Middle frontal gyrus (tissue), 1 donor: ENCODE data around the gene DMWD.

Source experiments
- DNase-seq: peaks from one replicate; pipeline ENCODE4 v3.0.0-alpha.2; 2015; ENCODE audit warnings: low spot score; ENCODE audit errors: extremely low spot score

DMWD gene

DNA sequence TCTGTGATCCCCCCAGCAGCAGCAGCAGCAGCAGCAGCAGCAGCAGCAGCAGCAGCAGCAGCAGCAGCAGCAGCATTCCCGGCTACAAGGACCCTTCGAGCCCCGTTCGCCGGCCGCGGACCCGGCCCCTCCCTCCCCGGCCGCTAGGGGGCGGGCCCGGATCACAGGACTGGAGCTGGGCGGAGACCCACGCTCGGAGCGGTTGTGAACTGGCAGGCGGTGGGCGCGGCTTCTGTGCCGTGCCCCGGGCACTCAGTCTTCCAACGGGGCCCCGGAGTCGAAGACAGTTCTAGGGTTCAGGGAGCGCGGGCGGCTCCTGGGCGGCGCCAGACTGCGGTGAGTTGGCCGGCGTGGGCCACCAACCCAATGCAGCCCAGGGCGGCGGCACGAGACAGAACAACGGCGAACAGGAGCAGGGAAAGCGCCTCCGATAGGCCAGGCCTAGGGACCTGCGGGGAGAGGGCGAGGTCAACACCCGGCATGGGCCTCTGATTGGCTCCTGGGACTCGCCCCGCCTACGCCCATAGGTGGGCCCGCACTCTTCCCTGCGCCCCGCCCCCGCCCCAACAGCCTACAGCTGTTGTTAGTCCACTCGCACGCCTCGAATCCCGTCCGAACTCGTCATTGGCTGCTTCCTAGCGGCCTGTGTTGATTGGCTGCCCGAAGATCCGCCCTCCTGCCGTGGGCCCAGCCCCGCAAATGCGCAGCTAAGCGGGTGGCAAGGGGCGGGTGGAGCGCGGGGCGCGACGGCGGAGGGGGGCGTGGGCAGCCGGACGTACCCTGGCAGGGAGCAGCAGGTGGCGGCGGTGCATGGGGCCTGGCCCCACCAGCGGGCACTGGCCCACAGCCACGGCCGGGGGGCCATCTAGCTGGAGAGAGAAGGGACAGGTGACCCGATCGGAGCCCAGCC, 22.2 kb downstream of the DMWD start:
- peak; percentile 62 for DNase-seq

DNA sequence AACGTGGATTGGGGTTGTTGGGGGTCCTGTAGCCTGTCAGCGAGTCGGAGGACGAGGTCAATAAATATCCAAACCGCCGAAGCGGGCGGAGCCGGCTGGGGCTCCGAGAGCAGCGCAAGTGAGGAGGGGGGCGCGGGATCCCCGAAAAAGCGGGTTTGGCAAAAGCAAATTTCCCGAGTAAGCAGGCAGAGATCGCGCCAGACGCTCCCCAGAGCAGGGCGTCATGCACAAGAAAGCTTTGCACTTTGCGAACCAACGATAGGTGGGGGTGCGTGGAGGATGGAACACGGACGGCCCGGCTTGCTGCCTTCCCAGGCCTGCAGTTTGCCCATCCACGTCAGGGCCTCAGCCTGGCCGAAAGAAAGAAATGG, 22.8 kb downstream of the DMWD start:
- no peak for DNase-seq

DNA sequence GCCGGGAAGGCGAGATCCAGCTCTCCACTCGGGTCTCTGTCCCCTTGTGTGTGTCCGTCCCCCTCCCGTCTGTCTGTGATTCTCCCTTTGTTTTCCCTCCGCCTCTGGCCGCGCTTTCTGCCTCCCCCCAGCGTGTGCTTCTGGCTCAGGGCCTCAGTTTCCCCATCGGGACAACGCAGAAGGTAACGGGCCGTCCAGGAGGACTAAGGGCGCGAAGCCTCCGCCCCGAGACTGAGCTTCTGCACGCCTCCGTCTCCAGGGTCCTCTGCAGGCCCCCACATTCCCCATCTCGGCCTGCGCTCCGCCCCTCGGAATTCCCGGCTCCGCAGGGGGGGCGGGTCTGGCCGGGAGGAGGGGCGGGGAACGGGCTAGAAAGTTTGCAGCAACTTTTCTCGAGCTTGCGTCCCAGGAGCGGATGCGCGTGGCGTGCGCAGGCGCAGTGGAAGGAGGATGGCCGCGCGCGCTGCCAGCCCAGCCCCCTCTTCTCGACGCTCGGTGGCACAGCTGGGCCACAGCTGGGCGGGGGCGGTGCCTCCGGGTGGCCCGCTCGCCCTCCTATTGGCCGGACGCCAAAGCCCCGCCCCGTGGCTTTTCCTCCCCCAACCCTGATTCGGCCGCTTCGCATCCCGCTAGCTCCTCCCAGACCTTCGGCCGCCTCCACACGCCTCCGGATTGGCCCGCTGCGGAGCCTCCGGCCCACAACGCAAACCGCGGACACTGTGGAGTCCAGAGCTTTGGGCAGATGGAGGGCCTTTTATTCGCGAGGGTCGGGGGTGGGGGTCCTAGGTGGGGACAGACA, 23.5 kb downstream of the DMWD start, which contains the start of gene SIX5:
Gene SIX5, minus strand, starts transcription at position 269 of the 799 bp plus-strand sequence. CDS start 408 bp downstream, outside the sequence.
- DNase-seq = peak; percentile 89

DNA sequence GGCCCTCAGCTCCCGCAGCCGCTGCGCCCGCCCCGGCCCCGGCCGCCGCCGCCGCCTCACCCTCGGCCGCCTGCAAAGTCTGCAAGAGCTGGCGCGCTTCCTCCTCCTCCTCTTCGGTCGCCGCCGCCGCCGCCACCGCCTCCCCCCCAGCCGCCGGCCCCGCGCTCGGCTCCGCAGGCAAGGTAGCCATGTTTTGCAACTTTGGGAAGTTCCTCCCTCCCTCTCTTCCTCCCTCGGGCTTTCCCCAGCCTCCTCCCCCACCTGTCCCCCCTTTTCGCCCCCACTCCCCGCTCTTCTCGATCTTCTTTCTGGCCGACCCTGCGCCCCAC, 24.0 kb downstream of the DMWD start:
- no peak for DNase-seq

DNA sequence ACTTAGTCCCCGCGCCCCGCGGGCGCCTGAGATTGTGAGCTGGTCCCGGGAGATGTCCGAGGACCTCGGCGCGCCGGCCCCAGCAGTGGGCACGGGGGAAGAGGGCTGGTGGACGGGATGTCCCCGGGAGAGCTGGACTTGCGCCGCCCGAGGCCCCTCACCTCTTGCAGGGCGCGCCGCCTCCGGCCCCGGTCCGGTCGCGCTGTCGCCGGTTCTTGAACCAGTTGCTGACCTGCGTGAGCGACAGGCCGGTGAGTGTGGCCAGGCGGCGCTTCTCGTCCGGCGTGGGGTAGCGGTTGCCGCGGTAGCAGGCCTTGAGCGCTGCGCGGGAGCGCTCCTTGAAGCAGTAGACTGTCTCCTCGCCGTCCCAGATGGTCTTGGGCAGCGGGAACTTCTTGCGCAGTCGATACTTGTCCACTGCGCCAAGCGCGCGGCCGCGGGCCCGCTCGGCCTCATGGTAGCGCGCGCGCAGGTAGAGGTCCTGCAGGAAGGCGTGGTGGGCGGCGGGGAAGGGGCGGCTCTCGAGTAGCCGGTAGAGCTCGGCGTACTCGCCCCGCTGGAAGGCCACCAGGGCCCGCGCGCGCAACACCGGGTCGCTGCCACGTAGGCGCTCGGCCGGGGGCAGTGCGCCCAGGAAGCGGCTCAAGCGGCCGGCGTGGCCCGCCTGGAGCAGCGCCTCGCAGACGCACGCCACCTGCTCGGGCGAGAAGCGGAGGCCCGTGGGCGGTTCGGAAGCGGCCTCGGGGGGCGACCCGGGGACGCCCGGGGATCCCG, 24.6 kb downstream of the DMWD start:
- peak; percentile 7 for DNase-seq

DNA sequence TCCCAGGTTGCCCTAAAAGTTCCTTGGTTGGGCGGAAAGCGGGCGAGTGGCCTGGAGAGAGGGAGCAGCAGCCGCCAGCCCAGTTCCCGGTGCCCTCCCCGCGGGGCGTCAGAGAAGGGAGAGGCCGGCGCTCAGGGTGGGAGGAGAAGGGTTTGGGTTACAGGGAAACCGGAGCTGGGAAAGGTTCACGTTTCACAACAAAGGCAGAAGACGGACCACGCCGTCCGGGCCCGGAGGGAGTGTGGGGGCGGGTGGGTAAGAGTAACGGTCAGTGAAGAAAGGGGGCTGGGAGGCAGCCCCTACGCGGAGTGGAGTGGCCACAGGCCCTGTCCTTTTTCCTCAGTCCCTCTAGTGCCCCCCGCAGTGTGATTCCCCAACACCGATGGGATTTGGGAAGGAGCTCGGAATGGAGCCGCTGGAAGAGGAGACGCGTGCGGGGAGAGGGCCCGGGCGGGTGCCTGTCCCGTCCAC, 25.2 kb downstream of the DMWD start:
- no peak for DNase-seq

DNA sequence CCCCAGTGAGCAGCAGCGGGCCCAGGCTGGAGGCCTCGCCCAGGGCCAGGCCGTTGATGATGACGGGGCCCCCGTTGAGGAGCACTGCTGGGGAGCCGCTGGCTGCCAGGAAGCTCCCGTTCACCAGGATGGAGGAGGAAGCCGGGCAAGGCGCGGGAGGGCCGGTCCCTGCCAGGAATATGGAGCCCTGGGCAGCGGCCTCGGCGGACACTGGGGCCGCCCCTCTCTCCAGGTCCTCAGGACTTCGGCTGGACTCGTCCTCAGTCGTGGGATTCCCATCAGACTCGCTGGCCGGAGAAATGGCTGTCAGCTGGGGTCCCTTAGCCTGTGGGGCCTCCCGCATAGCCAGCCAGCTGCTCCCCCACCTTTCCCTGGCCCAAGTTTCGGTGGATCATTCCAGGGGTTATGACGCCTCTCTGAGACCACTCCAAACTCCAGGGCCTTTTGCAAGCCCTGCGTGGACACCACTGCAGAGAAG, 25.7 kb downstream of the DMWD start:
- DNase-seq = no peak

DNA sequence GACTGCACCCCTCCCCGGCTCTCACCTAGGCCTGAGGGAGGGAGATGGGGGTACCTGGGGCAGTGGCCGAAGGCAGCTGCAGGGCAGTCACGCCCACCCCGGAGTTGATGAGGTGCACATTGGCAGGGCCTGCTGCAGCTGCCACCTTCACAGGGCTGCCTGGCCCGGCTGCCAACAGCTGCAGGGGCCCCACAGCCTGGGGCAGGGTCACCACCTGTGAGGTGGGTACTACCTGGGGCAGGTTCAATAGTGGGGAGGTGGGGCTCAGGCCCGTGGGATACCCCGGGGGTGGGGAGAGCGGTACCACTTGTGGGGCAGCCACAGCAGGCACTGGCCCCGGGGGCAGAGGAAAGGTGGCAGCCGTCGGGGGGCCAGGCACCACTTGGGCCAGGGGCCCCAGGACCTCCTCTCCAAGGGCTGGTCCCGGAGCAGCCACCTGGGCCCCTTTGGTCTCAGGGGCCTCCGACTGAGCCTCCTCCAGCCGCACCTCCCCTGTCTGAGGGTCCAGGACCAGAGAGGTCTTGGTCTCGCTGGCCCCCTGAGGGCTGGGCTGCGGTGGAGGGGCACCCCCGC, 26.3 kb downstream of the DMWD start:
- no peak for DNase-seq

DNA sequence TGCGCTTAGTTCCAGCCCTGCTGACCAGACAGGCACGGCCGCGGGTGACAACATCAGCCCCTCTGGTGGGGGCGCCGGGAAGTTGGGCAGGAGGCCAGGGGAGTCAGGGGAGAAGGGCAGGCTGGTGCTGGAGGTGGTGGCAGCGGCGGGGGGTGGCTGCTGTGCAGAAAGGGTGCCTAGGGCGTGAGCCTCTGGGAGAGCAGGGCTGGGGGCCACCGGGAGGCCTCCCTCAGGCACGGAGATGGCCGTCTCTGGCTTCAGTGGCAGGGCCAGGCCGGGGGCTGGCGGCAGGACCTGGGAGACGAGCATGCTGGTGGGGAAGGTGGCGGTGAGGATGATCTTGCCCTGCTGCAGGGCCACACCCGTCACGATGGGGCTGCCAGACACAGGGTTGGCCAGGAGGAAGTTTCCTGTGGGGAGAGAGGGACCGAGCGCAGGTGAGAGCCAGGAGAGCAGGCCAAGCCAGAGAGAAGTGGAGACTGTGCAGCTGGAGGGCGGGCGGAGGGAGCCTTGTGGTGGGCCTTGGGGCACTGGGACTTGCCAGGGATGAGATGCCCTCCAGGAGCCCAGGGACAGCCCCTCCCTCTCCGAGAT, 26.8 kb downstream of the DMWD start:
- no peak for DNase-seq

DNA sequence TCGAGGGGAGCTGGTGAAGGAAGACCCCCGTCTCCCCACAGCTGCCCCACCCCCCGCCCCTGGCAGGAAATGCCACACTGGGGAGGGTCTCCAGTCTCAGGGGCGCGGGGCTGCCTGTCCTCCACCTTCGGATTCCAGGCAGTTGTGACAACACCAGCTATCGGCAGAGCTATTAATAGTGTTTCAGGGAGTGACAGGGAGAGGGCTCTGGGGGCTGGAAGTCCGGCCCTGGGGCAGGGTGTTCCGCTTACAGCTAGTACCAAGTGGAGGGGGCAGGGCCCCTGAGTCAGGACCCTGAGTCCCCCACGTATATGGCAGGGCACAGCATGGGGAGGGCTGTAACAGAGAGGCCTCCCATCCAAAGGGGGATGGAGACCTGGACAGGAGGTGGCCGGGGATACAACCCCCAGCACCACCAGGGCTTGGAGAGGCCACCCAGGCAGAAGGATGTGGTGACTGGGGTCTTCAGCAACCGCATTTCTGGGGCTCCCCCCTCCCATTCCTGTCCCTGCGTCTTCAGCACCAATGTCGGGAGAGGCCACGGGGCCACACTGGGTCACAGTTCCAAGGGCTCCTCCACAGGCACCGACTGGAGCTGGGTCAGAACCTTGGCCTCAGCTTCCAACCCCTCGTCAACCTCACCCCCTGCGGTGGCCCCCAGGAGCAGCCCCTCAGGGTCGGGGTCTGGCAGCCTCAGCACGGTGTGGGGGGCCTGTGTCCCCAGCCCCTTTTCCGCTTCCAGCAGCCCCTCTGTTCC, 27.5 kb downstream of the DMWD start:
- DNase-seq = no peak

DNA sequence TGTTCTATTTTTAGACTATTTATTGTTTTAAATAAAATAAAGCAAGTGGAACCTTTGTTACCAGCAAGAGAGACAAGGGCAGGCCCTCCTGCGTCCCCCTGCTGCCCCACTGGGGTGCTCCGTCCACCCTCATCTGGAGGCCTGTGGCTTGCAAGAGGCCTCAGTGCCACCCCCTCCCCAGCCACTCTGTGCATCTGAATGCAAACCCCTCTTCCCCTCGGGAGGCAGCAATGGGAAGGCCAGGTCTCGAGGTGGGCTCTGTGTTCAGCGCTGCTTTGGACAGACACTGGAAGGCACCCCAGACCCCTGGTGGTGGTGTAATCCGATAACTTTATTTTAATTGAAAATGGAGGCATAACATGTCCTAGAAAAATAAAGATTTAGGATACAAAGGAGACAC, 28.2 kb downstream of the DMWD start:
- DNase-seq = no peak

DNA sequence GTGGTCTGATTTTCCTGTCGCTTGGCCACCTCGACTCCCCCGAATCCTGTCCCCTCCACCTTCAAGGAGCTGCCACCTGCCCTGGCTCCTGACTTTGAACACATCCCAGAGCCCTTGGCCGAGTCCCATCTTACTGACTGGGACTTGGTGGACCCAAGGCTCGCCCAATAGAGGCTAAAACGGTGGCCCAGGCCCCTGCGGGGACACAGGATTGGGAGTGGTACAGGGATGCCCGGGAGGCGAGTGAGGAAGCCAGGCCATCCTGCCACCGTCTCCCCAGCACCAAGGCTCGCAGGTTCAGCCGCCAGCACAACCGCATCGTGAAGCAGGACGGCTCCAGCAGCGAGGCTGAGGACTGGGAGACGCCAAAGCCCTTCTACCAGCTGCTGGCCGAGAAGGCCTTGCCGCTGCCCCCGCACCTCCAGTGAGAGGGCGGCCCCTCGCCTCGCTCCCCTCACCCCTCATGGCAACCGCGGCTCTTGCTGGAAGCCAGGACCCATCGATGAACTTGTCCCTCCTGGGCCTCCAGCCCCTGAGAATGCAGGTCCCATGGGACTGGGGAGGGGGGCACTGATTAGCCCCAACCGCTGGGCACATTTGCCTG, 28.9 kb downstream of the DMWD start:
- no peak for DNase-seq

DNA sequence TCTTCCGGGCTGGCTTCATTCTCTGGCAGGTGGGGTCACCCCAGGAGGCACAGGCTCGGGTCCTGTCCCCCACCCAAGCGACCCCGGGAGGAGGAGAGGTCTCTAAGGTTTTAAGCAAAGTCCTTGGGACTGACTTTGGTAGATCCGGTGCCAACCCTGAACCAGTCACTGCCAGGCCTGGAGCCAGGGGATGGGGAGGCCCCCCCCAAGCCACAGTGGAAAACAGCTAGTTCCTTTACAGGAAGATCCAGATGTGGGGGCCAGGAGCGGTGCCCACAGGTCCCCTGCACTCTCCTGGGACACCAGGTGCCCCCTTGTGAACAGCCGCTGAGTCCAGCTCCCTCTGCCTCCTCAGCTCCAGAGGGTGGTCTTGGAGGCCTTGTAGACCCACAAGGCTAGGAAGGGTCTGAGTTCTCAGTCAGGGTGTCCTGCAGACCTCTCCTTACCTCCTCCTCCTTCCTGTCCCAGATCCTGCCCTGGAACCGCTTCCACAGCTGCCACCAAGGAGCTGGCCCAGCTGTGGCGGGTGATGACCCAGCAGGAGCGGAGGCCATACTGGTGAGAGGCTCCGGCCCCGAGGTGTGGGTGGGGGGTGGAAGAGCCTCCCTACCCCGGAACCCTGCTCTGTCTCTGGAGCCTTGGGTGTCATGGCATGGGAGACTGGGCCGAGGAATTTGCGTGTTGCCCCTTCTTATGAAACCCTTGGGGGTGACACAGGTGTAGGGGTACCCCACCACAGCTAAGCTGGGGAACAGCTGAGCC, 29.6 kb downstream of the DMWD start:
- no peak for DNase-seq

DNA sequence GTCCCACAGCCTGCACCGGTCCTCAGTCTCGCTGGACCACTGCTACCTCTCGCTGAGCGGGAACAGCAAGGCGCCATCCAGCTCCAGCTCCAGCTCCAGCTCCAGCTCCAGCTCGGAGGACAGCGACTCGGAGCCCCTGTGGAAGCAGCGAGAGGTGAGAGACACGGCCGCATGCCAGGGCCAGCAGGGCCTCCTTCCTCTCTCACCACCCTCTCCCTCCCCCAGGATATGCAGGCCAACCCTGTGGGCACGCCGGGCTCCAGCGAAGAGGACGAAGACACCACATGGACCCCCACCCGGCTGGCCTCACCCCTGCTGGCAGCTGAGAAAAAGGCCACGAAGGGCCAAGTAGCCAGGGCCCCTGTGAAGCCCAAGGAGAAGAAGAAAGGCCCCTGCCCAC, 30.9 kb downstream of the DMWD start:
- no peak for DNase-seq

DNA sequence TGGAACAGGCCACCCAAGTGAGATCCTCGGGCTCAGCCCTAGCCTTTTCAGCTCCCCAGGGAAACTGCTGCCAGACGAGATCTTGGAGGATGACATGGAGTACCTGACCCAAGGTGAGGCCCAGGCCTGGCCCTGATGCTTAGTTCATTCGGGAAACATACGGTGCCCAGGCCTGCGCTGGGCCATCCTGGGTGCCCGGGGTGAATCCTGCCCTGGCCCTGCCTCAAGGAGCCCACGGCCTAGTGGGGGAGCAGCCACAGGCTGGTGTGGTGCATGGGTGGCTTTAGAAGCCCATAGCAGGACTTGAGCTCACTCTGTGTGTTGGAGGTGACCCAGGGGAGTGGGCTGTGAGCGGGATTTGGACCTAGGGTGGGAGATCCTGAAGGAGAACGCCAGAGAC, 33.7 kb downstream of the DMWD start:
- no peak for DNase-seq

DNA sequence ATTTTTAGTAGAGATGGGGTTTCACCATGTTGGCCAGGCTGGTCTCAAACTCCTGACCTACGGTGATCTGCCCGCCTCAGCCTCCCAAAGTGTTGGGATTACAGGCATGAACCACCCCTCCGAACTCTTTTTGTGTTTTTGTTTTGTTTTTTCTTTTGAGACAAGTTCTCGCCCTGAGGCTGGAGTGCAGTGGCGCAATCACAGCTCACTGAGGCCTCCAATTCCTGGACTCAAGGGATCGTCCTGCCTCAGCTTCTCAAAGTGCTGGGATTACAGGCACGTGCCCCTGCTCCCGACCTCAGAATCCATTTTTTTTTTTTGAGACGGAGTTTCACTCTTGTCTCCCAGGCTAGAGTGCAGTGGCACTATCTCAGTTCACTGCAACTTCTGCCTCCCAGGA, 35.0 kb downstream of the DMWD start:
- no peak for DNase-seq

DNA sequence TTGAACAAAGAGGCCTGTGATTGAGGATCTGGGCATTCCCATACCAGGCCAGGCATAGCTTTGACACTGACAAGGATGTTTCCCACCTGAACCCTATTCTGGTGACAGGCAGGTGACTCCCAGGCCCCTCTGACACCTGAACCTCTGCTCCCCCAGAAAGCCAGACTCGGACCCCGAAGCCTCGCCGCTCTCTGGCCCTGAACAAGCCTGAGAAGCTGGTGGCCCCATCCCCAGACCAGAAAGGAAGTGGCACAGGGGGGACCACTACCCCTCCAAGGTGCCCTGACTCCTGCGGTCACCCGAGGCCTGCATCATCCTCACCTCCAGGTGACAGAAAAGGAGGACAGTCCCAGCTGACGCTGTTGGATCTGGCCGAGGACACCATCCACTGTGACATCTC, 38.3 kb downstream of the DMWD start:
- no peak for DNase-seq

DNA sequence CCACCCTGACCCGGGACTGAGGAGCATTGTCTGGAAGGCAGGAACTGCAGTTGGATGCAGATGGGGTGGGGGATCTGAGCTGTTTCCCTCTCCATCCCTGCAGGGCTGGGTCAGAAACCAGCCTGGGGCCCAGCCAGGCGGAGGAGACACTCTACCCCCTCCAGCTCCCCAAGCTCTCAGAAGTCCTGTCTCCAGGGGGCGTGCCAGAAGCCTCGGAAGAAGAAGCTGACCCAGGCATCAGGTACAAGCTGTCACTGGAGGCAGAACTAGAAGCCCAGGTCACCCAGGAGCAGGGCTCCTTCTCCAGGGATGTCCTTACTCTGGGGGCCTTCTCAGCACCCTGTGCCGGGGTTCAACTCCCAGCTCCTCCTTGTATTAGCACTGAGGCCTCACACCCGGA, 39.1 kb downstream of the DMWD start:
- DNase-seq = no peak

DNA sequence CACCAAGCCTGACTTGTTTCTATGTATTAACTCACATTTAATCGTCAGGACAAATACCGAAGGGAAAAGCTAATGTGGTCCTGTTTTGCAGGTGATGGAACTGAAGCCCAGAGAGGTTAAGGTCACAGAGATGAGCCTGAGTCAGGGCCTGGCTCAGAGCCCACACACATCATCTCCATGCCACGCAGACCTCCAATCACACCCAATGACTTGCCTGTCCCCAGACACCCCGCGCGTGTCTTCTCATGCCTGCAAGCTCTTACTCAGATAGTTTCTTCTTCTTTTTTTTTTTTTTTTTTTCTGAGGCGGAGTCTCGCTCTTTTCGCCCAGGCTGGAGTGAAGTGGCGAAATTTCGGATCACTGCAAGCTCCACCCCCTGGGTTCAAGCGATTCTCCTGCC, 40.0 kb downstream of the DMWD start:
- DNase-seq = no peak
